Upper lobe of left lung (tissue), 4 donors: ENCODE results near the gene CBX2.

Experiments
- EP300 ChIP-seq, 4 donors: sonication (generic); formaldehyde crosslinking; IDR thresholded peaks; one replicate each; pipeline ENCODE4 v1.5.1; 2017; ENCODE audit warnings: antibody characterized with exemption in 4 of 4, control low read depth in 2 of 4
- POLR2A ChIP-seq, 4 donors: fragments of 450-650 bp; IDR thresholded peaks; one replicate each; pipeline ENCODE4 v1.5.1; 2016 to 2017; ENCODE audit warnings: antibody characterized with exemption in 4 of 4, mild to moderate bottlenecking in 2 of 4
- POLR2AphosphoS5 ChIP-seq, 2 donors: sonication (generic); formaldehyde crosslinking; IDR thresholded peaks; one replicate each; pipeline ENCODE4 v1.5.1; 2017; ENCODE audit warnings: antibody characterized with exemption in 2 of 2
- TF ChIP-seq, protein P1 (sequence below), 6 experiments: fragments of 450-650 bp in 4 of 6; fragments of 200-600 bp in 2 of 6; sonication (generic) in 2 of 6; IDR thresholded peaks; one replicate each; pipeline ENCODE4 v1.5.1; 2016 to 2019; ENCODE audit warnings: antibody characterized with exemption in 6 of 6

DNA sequence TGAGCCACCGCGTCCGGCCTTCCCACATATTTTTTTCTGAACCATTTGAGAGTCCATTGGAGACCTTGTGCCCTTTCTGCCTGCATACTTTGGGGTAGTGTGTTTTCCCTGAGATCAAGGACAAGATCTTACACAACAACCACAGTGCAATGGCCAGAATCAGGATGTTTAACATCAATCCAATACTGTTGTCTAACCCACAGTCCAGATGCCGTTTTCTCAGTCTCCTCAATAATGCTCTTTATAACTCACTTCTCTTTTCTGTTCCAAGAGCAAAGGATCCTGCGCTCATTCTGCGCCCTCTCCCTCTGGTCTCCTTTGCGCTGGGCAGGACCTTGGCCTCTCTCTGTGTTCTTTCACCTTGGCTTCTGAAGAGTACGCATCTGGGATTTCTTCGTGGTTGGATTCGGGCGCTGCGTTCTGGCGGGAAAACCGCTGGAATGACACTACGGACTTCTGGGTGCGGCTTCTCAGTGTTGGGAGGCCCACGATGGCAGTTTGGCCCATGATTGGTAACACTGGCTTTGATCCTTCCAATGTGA is 44.7 kb downstream of the CBX2 start:
- TF ChIP-seq, protein P1, sequence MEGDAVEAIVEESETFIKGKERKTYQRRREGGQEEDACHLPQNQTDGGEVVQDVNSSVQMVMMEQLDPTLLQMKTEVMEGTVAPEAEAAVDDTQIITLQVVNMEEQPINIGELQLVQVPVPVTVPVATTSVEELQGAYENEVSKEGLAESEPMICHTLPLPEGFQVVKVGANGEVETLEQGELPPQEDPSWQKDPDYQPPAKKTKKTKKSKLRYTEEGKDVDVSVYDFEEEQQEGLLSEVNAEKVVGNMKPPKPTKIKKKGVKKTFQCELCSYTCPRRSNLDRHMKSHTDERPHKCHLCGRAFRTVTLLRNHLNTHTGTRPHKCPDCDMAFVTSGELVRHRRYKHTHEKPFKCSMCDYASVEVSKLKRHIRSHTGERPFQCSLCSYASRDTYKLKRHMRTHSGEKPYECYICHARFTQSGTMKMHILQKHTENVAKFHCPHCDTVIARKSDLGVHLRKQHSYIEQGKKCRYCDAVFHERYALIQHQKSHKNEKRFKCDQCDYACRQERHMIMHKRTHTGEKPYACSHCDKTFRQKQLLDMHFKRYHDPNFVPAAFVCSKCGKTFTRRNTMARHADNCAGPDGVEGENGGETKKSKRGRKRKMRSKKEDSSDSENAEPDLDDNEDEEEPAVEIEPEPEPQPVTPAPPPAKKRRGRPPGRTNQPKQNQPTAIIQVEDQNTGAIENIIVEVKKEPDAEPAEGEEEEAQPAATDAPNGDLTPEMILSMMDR (IDR thresholded peaks at IDR 0.05) = no peak
- TF ChIP-seq POLR2A (IDR thresholded peaks at IDR 0.05) = no peak
- TF ChIP-seq POLR2AphosphoS5 (IDR thresholded peaks at IDR 0.05) = no peak
- TF ChIP-seq EP300 (IDR thresholded peaks at IDR 0.05) = no peak
